Esophagus squamous epithelium (tissue), 5 donors: ENCODE results near the gene ZNF45. TPM values are rescaled to one million over a fixed set of nuclear protein-coding genes. Genes with fewer than 3 reads are reported as not detected.

Experiments used
- DNase-seq: peaks from one replicate; lab custom pipeline; 2025; lab: John Stamatoyannopoulos, UW
- H3K27ac ChIP-seq, 4 donors: fragments of 200-600 bp; sonication (generic); one replicate each; pipeline ENCODE4 v1.5.1; 2016 to 2019; ENCODE audit warnings: mild to moderate bottlenecking in 1 of 4
- H3K27me3 ChIP-seq, 4 donors: fragments of 200-600 bp; sonication (generic); 1 replicate in 3 of 4; 2 replicates in 1 of 4; pipeline versions ENCODE4 v1.5.1 to v1.6.0; 2017 to 2021; ENCODE audit warnings: antibody characterized with exemption in 1 of 4
- H3K36me3 ChIP-seq, 3 donors: fragments of 200-600 bp; sonication (generic); one replicate each; pipeline ENCODE4 v1.5.1; 2016 to 2019
- H3K4me1 ChIP-seq, 3 donors: fragments of 200-600 bp; sonication (generic); one replicate each; pipeline ENCODE4 v1.5.1; 2017 to 2019
- H3K4me3 ChIP-seq, 4 donors: fragments of 200-600 bp; sonication (generic); 1 replicate in 3 of 4; 2 replicates in 1 of 4; pipeline ENCODE4 v1.5.1; 2016 to 2019; ENCODE audit warnings: mild to moderate bottlenecking in 2 of 4, moderate library complexity in 1 of 4
- H3K9me3 ChIP-seq, 3 donors: fragments of 200-600 bp; sonication (generic); one replicate each; pipeline ENCODE4 v1.5.1; 2016 to 2019
- CTCF ChIP-seq, 6 experiments: fragments of 450-650 bp in 4 of 6; fragments of 200-600 bp in 2 of 6; sonication (generic) in 2 of 6; IDR thresholded peaks; one replicate each; pipeline ENCODE4 v1.5.1; 2016 to 2019; ENCODE audit warnings: antibody characterized with exemption in 6 of 6, mild to moderate bottlenecking in 4 of 6, moderate library complexity in 4 of 6
- POLR2A ChIP-seq, 4 donors: fragments of 450-650 bp; IDR thresholded peaks; one replicate each; pipeline ENCODE4 v1.6.1; 2017; ENCODE audit warnings: antibody characterized with exemption in 4 of 4, mild to moderate bottlenecking in 4 of 4, moderate library complexity in 3 of 4
- WGBS, 2 donors: methylation state at CpG; one replicate each; pipeline ENCODE4 v1.1.5; 2018; 5-methylcytosine and 5-hydroxymethylcytosine counted together
- intact Hi-C: fragments of 100-400 bp; cut with DNase I; formaldehyde crosslinking; loops from one replicate; pipeline ENCODE4 v1.15.0; 2022
- total RNA-seq, 4 donors: library from RNA; depleted of rRNA; stranded (reverse); fragments of >200 nt; gene quantifications; one replicate each; pipeline ENCODE4 v1.1.0, GENCODE V29; 2016
- donor health status: DM: yes; HTN: yes; CAD: no.

Gene ZNF45
- total RNA-seq, 4 donors from 2014 or later = 5.0 to 8.4 (median 6.4) TPM

GRCh38 chr19:43976732-43977131 lies 41.6 kb upstream of the ZNF45 start:
- Histone ChIP-seq H3K4me3 (no peak overlapping the region), H3K9me3 (peaks cover 0 to 93% (median 64%) of the 10 kb centered on the region in 3 donors), H3K27ac (no peak overlapping the region), H3K36me3 (no peaks in the 10 kb centered on the region), H3K4me1 (no peaks in the 10 kb centered on the region), H3K27me3 (no peaks in the 10 kb centered on the region)
- 73 to 80% methylated on average over 1 of the region's 1 CpG for WGBS, 2 donors
- TF ChIP-seq CTCF (IDR thresholded peaks at IDR 0.05) (no peak), POLR2A (IDR thresholded peaks at IDR 0.05) (no peak)
- intact Hi-C loops = no loop called here
- DNase-seq = no peak

- peaks cover 9 to 100% (median 91%) of the 10 kb centered on the region in 3 donors for H3K9me3 ChIP-seq
- 93 to 95% methylated on average over 3 of the region's 3 CpGs for WGBS, 2 donors
- H3K36me3 ChIP-seq = peaks cover 23 to 84% (median 24%) of the 10 kb centered on the region in 3 donors
- H3K27me3 ChIP-seq = no peaks in the 10 kb centered on the region
- H3K4me3 ChIP-seq = peak overlapping the region in 1 of 4 donors; percentile 18
- intact Hi-C loops = no loop called here
- H3K27ac ChIP-seq = no peak overlapping the region
- DNase-seq = no peak
- H3K4me1 ChIP-seq = no peaks in the 10 kb centered on the region
- TF ChIP-seq POLR2A (IDR thresholded peaks at IDR 0.05) (no peak), CTCF (IDR thresholded peaks at IDR 0.05) (no peak)
Measured at GRCh38 chr19:43966079-43966694, 31.1 kb upstream of the ZNF45 start.

DNA sequence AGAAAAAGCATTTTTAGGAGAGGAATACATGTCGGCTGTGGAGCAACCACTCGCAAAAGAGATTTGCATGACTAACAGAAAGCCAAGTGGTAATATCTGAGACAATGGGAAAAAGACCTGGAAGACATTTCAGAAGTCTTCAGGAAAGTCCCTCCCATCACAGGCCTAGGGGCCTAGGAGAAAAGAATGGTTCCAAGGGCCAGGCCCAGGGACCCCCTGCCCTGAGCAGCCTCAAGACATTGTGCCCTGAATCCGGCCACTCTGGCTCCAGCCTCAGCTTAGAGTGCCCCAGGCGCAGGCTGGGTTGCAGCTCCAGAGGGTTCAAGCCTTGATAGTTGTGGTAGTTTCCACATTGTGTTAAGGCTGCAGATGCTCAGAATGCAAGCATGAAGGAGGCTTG lies 25.3 kb upstream of the ZNF45 start:
- DNase-seq = no peak
- intact Hi-C loops = no loop called here
- no peak for TF ChIP-seq POLR2A (IDR thresholded peaks at IDR 0.05)
- no peaks in the 10 kb centered on the region for H3K27me3 ChIP-seq
- WGBS, 2 donors = 47 to 48% methylated on average over 2 of the region's 4 CpGs
- no peak overlapping the region for H3K27ac ChIP-seq
- H3K36me3 ChIP-seq = peaks cover 6 to 60% (median 11%) of the 10 kb centered on the region in 3 donors
- H3K4me1 ChIP-seq = no peaks in the 10 kb centered on the region
- peaks cover 0 to 98% (median 72%) of the 10 kb centered on the region in 3 donors for H3K9me3 ChIP-seq
- no peak overlapping the region for H3K4me3 ChIP-seq

GRCh38 chr19:43957891-43958290 lies 22.8 kb upstream of the ZNF45 start:
- no peak for DNase-seq
- Histone ChIP-seq H3K4me1 (no peaks in the 10 kb centered on the region), H3K4me3 (no peak overlapping the region), H3K36me3 (peaks cover 0 to 51% (median 3%) of the 10 kb centered on the region in 3 donors), H3K27me3 (no peaks in the 10 kb centered on the region), H3K27ac (no peak overlapping the region), H3K9me3 (peaks cover 0 to 95% (median 53%) of the 10 kb centered on the region in 3 donors)
- TF ChIP-seq POLR2A (IDR thresholded peaks at IDR 0.05) = no peak
- TF ChIP-seq CTCF (IDR thresholded peaks at IDR 0.05) = no peak
- intact Hi-C loops = no loop called here
- WGBS, 2 donors = 88 to 94% methylated on average over 3 of the region's 3 CpGs

GRCh38 chr19:43956827-43957226 lies 21.7 kb upstream of the ZNF45 start:
- no peak for TF ChIP-seq CTCF (IDR thresholded peaks at IDR 0.05)
- no peak for TF ChIP-seq POLR2A (IDR thresholded peaks at IDR 0.05)
- DNase-seq = no peak
- peaks cover 0 to 88% (median 43%) of the 10 kb centered on the region in 3 donors for H3K9me3 ChIP-seq
- H3K27ac ChIP-seq = no peak overlapping the region
- peaks cover 0 to 6% (median 0%) of the 10 kb centered on the region in 3 donors for H3K4me1 ChIP-seq
- no peaks in the 10 kb centered on the region for H3K27me3 ChIP-seq
- H3K4me3 ChIP-seq = no peak overlapping the region
- H3K36me3 ChIP-seq = peaks cover 0 to 44% (median 3%) of the 10 kb centered on the region in 3 donors
- intact Hi-C loops = no loop called here
- 83 to 94% methylated on average over 3 of the region's 3 CpGs for WGBS, 2 donors
